Dedifferentiated amniotic fluid mesenchymal stem cell (primary cell): Measurements from ENCODE around the gene EFCAB6.
"Not testable (repeated sequence)": the region's sequence is repeated elsewhere in the genome, so short reads cannot be mapped to it uniquely, and the experiment has no call there.

Experiments used
- DNase-seq: peaks from one replicate; pipeline ENCODE4 v3.0.0-alpha.2; 2016; ENCODE audit errors: extremely low spot score

The EFCAB6 gene

GRCh38 chr22:43707648-43708047 lies 104.5 kb downstream of the EFCAB6 start:
- no peak for DNase-seq

DNA sequence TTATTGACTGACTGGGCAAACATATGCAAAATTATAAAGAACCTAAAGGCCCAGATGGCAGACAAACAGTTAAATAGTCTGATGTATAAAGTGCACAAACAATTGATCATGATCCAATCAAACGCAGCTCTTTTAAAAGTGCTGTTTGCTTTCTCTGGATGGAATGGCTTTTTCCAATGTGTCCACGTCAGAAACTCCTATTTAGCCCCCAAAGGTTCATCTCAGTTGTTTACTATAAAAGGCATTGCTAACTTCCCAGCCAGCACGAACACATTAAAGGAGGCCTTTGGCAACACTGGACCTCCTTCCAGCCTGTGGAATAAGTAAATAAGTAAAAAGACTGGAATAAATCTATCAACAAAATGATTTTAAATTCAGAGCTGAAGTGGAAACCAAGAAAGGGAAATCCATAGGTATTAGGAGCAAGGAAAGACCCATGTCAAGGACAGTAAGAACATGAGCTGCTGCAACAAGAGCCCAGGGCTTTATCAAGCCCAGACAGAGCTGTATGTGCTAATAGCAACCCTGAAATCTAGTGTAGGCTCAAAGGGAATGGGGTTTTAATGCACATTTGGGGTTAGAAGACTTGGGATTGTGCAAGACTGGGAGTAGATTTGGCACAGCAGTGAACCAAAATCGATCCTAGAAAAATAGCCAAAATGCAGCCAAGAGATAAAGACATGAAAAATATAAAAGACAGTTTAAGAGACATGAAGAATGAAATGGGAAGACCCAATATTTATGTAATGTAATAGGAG lies 105.4 kb downstream of the EFCAB6 start:
- no peak for DNase-seq

DNA sequence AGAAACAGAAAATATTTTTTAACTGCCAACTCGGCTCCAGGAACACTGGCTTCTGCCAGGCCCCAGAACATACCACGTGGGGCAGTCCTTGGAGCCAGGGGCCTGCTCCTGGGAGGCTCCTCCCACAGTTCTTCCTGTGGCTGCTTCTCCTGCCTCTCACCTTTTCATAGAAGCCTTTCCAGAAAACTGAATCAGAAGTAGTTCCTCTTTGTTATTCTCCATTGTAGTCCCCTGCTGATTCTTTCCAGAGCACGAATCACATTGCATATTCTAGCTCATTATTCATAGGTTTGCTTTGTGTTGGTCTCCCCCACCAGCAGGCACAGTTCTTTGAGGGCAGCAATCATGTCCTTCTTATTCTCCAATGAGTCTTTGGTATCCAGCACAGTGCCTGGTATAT lies 106.0 kb downstream of the EFCAB6 start:
- DNase-seq = no peak

DNA sequence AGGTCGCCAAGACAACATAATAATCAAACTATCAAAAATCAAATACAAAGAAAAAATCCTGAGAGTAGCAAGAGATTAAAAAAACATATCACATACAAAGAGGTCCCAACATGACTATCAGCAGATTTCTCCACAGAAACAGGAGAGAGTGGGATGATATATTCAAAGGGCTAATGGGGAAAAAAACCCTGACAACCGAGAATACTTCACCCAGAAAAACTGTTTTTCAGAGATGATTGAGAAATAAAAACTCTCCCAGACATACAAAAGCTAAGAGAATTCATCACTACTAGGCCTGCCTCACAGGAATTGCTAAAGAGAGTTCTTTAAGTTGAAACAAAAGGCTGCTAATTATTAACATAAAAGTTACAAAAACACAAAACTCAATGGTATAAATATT lies 108.1 kb downstream of the EFCAB6 start:
- no peak for DNase-seq

- no peak for DNase-seq
Measured at GRCh38 chr22:43698403-43698802, 113.7 kb downstream of the EFCAB6 start.

- DNase-seq = no peak
Measured at GRCh38 chr22:43697894-43698293, 114.2 kb downstream of the EFCAB6 start.

DNA sequence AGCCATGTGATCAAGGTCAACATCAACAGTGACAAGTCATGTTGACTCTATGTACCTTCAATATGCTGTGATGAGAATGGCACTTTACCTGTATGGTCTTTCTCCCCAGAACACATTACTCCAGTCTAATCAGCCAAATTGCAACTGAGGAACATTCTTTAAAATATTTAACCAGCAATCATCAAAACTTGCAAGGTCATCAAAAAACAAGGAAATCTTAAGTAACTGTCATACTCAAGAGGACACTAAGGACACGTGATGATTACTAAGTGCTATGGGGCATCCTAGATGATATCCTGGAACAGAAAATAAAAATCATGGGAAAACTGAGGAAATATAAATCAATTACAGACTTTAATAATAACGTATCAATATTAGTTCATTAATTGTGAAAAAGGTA lies 118.9 kb downstream of the EFCAB6 start:
- no peak for DNase-seq

DNA sequence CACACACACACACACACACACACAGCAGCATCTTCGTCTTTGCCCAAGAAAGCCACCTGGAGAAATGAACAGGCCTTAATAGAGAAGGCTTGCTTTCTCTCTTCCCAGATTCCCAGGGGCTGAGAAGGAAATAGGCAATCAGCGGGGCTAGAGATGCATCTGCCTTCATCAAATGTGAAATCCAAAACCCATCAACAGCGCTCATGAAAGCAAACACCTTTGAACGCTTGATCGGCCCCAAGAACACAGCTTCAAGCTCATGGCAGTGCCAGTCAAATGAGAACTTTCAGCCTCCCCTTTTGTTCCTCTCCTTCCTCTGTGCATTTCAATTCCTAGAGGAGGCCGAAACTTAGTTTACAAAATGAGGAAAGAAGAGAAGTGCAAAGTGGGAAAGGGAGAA lies 122.7 kb downstream of the EFCAB6 start:
- no peak for DNase-seq

GRCh38 chr22:43682851-43683250 lies 129.3 kb downstream of the EFCAB6 start:
- no peak for DNase-seq

DNA sequence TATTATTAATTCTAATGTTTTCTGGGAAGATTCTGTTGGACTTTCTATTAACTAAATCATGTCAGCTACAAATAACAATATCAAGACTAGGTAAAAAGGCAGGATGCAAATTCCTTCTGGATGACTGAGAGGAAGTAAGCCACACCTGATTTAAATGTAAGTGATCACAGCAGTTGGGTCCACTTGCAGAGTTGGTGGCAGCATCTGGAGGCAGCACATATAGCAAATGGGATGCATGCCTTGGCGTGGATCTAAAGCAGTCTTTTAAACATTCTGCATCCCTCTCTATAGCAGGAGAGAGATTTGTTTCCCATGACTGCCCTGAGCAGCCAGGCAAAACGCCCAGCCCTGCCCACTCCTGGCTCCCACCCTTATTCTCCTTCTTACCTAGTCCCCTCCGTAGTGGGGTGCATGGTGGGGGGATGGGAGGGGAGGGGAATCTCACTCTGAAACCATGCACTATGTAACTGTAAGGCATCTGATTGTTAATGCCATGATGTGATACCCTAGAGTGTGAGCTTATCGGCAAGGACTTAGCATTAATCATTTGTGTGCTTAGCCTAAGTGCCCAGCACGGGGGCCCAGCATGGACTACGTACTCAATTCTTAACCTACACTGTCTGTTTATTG lies 130.3 kb downstream of the EFCAB6 start:
- no peak for DNase-seq

DNA sequence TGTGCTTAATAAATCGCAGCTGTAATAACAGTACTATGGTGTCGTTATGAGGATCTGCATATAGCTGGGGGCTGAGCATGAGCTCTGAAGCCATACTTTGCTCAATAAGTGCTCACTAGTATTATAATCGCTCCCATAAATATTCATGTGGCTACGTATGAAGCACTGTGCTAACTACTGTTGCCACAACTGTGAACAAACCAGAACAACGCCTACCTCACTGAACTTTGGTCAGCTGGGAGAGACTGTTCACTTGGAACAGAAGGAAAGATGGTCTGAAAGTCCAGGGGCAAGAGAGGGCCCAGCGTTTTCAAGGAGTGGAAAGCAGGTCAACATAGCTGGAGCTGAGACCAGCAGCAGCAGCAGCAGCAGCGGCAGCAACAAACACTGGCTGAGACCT lies 141.6 kb downstream of the EFCAB6 start:
- DNase-seq = no peak

GRCh38 chr22:43669190-43669589 lies 142.9 kb downstream of the EFCAB6 start:
- no peak for DNase-seq

- no peak for DNase-seq
Measured at GRCh38 chr22:43667656-43668055, 144.4 kb downstream of the EFCAB6 start.

DNA sequence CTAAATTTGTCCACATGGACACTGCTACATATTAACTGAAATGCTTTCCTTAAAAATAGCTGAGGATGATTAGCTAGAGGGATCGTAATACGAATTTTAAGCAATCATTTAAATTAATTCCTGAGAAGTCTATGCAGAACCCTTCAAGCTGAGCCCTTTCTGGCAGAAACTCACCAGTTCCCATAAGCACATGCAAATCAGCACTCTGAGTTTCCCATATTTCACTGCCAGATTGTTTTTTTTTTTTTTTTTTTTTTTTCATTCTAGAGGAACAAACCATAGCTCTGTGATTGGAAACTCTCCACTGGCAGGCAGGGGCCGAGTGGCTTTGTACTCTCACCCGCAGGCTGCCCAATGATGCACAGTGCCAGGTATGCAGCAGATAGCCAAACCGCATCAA lies 145.6 kb downstream of the EFCAB6 start:
- DNase-seq = no peak

DNA sequence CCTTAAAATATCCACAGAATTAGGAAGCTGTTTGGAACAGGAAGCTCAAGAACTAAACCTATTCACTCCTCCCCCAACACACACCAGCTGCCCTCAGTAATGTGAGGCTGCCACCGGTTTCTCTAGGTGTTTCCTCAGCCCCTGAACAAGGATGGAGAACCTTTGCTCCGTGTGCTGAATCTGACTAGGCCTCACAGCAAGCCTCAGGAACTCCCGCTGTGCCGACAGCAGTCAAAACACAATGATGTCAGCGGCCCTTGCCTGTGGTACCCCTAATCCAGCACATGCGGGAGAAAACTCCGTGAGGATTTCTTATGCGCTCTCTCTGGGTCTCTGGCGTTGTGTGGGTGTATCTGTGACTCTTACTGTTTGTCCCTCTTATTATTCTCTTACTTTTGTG lies 153.3 kb downstream of the EFCAB6 start:
- no peak for DNase-seq

GRCh38 chr22:43656581-43656980 lies 155.5 kb downstream of the EFCAB6 start:
- not testable (repeated sequence) for DNase-seq

- no peak for DNase-seq
Measured at GRCh38 chr22:43654271-43654670, 157.8 kb downstream of the EFCAB6 start.

GRCh38 chr22:43652845-43653244 lies 159.3 kb downstream of the EFCAB6 start:
- no peak for DNase-seq

DNA sequence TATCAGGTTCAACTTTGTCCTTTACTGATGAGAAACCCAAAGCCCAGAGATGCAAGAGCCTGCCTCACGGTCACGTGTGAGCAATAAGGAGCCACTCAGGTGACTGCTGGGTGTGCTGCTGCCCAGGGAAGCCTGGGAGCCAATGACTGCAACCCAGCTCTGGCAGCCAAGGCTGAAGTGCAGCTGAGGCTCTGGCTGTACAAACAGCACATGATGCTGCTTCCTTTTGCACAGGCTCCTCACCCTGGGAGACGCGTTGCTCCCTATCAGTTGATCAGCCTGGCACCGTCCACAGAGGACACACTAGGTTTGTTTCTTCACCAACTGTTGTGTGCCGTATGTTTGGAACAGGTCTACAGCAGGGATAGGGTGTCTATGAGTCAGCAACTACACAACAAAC lies 168.7 kb downstream of the EFCAB6 start:
- no peak for DNase-seq

- no peak for DNase-seq
Measured at GRCh38 chr22:43642319-43643206, 169.5 kb downstream of the EFCAB6 start.

DNA sequence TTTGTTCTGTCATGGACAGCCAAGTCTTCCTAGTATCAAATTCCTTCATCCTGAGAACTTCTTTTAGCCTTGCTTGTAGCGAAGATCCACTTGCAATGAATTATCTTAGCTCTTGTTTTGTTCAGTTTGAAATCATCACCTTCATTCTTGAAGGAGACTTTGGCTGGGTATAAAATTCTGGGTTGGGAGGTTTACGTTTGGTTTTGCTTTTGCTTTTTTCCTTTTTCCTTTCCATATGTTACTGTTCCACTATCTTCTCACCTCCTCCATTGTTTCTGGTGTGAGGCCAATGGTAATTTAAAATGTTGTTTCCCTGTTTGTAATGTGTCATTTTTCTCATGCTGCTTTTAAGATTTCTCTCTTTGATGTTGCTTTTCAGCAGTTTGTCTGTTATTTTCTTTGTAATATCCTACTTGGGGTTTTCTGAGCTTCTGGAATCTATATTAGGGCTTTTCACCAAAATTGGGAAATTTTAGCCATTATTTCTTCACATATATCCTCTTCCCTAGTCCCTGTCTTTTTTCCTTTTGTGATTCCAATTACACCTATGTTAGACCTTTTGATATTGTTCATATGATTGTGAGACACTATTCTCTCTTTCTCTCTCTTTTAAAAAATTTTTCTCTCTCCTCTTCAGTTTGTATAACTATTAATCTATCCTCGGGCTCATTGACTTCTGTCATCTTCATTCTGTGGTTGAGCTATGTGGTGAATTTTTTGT lies 172.7 kb downstream of the EFCAB6 start:
- DNase-seq = no peak
